Suprapubic skin (tissue), 4 donors: ENCODE results near the gene DNAJC10. TPM values are rescaled to one million over a fixed set of nuclear protein-coding genes. Genes with fewer than 3 reads are reported as not detected.

Experiments
- DNase-seq, 2 donors: peaks; one replicate each; pipeline ENCODE4 v3.0.0-alpha.2; 2019; ENCODE audit warnings: low spot score in 2 of 2
- H3K27ac ChIP-seq: fragments of 200-600 bp; sonication (generic); one replicate; pipeline ENCODE4 v1.5.1; 2019
- H3K27me3 ChIP-seq: fragments of 200-600 bp; sonication (generic); one replicate; pipeline ENCODE4 v1.5.1; 2019
- H3K36me3 ChIP-seq: fragments of 200-600 bp; sonication (generic); one replicate; pipeline ENCODE4 v1.5.1; 2019
- H3K4me1 ChIP-seq: fragments of 200-600 bp; sonication (generic); one replicate; pipeline ENCODE4 v1.5.1; 2019
- H3K4me3 ChIP-seq: fragments of 200-600 bp; sonication (generic); one replicate; pipeline ENCODE4 v1.5.1; 2019; ENCODE audit warnings: mild to moderate bottlenecking
- H3K9me3 ChIP-seq: fragments of 200-600 bp; sonication (generic); one replicate; pipeline ENCODE4 v1.5.1; 2019
- CTCF ChIP-seq, 2 donors: fragments of 200-600 bp in 1 of 2; fragments of 450-650 bp in 1 of 2; sonication (generic) in 1 of 2; IDR thresholded peaks; one replicate each; pipeline ENCODE4 v1.5.1; 2016 to 2019; ENCODE audit warnings: antibody characterized with exemption in 2 of 2, mild to moderate bottlenecking in 1 of 2, moderate library complexity in 1 of 2
- EP300 ChIP-seq: sonication (generic); formaldehyde crosslinking; IDR thresholded peaks from one replicate; pipeline ENCODE4 v1.6.1; 2017; ENCODE audit warnings: antibody characterized with exemption
- POLR2A ChIP-seq, 2 donors: fragments of 450-650 bp; IDR thresholded peaks; one replicate each; pipeline ENCODE4 v1.6.1; 2017; ENCODE audit warnings: antibody characterized with exemption in 2 of 2, mild to moderate bottlenecking in 2 of 2, moderate library complexity in 2 of 2
- POLR2AphosphoS5 ChIP-seq, 3 donors: sonication (generic); formaldehyde crosslinking; IDR thresholded peaks; one replicate each; pipeline ENCODE4 v1.6.1; 2017; ENCODE audit warnings: antibody characterized with exemption in 3 of 3
- WGBS: methylation state at CpG from one replicate; pipeline ENCODE4 v1.1.5; 2018; 5-methylcytosine and 5-hydroxymethylcytosine counted together
- total RNA-seq, 4 donors: library from RNA; depleted of rRNA; stranded (reverse); fragments of >200 nt; gene quantifications; one replicate each; pipeline ENCODE4 v1.1.0, GENCODE V29; 2016

The DNAJC10 gene
- total RNA-seq, 4 donors from 2014 or later: 25.5 to 33.4 (median 29.0) TPM

DNA sequence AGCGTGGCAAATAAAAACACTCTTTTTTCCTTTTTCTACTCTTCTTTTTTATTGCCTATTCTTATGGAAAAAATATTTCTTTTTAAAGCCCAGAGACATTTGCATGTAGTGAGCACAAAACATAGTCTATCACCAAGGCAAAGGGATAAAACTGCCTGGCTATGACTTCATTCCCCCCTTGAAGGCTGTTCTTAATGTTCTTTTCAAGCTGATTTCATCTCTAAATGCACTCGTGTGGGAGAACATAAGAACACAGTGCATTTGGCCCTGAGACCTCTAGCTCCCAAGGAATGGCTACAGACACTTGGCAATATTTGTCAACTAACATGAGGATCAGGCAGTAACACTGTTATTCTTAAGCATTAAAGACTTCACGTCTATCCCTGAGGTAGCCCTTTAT, 17.4 kb upstream of the DNAJC10 start:
- Histone ChIP-seq H3K4me1 (no peaks in the 10 kb centered on the region), H3K9me3 (no peaks in the 10 kb centered on the region), H3K36me3 (no peaks in the 10 kb centered on the region), H3K4me3 (no peak overlapping the region), H3K27me3 (no peaks in the 10 kb centered on the region), H3K27ac (no peak overlapping the region)
- DNase-seq: no peak
- TF ChIP-seq EP300: no peak
- TF ChIP-seq POLR2AphosphoS5 (IDR thresholded peaks at IDR 0.05): no peak
- no peak for TF ChIP-seq POLR2A (IDR thresholded peaks at IDR 0.05)
- TF ChIP-seq CTCF (IDR thresholded peaks at IDR 0.05): no peak
- WGBS: 70% methylated on average over 3 of the region's 3 CpGs

DNA sequence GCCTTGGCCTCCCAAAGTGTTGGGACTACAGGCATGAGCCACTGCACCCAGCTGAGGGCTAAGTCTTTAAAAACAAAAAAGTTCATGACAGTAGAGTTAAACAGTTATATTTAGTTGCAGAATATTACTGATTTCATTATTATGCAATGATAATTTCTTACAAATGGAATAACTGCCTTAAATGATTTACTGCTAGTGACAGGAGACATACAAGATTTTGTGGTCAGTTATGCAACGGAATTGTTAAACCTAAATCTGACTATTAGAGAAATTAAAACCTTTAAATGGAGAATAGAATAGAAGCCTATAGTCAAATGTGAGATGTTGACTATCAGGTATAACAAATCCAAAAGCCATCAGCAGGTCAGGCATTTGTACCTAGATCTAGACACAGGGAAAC, 10.3 kb upstream of the DNAJC10 start:
- DNase-seq: no peak
- H3K9me3 ChIP-seq: no peaks in the 10 kb centered on the region
- 59% methylated on average over 1 of the region's 1 CpG for WGBS

DNA sequence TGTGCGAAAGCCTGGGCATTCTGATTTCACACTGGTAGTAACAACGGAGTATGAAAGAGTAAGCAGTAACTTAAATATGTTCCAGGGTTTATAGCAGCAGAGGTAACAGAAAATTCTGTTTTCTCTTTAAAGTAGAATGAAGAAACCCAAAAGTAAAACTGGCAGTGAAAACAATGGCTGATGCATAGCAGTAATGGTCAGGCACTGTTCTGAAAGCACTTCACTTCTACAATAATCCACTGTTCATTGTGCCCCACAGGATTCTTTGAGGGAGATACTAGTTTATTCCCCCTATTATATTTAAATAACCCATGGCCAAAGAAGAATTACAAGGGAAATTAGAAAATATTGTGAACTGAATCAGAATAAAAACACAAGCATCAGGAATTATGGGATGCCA, 9.3 kb upstream of the DNAJC10 start:
- H3K4me3 ChIP-seq: no peak overlapping the region
- DNase-seq: no peak
- no peaks in the 10 kb centered on the region for H3K4me1 ChIP-seq
- no peaks in the 10 kb centered on the region for H3K27me3 ChIP-seq
- TF ChIP-seq CTCF (IDR thresholded peaks at IDR 0.05) (no peak), POLR2A (IDR thresholded peaks at IDR 0.05) (no peak), POLR2AphosphoS5 (IDR thresholded peaks at IDR 0.05) (no peak), EP300 (no peak)
- WGBS: 84% methylated on average over 2 of the region's 2 CpGs
- no peak overlapping the region for H3K27ac ChIP-seq
- no peaks in the 10 kb centered on the region for H3K9me3 ChIP-seq
- no peaks in the 10 kb centered on the region for H3K36me3 ChIP-seq

More for the DNA sequence above, 10.3 kb upstream of the DNAJC10 start:
- TF ChIP-seq CTCF (IDR thresholded peaks at IDR 0.05): no peak
- no peak for TF ChIP-seq POLR2AphosphoS5 (IDR thresholded peaks at IDR 0.05)
- no peak for TF ChIP-seq POLR2A (IDR thresholded peaks at IDR 0.05)
- no peak overlapping the region for H3K27ac ChIP-seq
- no peaks in the 10 kb centered on the region for H3K27me3 ChIP-seq
- no peaks in the 10 kb centered on the region for H3K4me1 ChIP-seq
- H3K4me3 ChIP-seq: no peak overlapping the region
- no peaks in the 10 kb centered on the region for H3K36me3 ChIP-seq

- no peak overlapping the region for H3K4me3 ChIP-seq
- no peak overlapping the region for H3K27ac ChIP-seq
- TF ChIP-seq POLR2A (IDR thresholded peaks at IDR 0.05): no peak
- no peak for TF ChIP-seq CTCF (IDR thresholded peaks at IDR 0.05)
- no peak for TF ChIP-seq EP300
- TF ChIP-seq POLR2AphosphoS5 (IDR thresholded peaks at IDR 0.05): no peak
These were observed 2.5 kb upstream of the DNAJC10 start for GRCh38 chr2:182713601-182714000.

DNA sequence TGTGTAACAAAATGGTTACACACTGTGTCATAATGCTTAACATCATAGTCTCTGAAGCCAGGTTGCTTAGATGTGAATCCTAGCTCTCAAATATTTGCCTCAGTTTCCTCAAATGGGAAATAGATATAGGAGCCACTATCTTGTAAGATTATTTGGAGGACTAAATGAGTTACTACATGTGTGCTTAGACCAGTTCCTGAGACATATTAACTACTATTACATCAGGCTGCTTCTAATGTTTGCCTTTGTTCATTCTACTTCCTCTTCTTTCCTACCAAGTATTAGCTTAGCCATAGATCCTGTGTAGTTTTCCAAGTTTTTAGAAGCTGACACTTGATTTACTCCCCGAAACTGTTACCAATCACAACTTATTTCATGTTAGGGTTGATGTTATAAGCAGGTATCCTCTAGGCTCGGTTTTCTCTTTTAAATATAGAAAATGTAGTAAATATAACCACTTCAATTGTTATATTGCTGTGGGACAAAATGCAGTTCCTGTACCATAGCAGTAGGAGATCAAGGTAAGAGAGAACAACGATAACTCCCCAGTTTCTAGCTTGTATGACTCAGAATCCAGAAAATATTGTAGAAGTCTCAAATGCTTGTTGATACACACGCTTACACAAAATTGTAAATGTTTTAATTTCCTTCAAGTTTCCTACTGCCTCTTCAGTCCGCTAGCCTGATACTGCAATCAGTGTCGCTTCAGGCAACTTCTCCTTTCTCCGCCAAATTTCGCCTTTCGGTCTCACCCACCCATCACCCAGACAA, 751 bp upstream of the DNAJC10 start:
- peaks cover 26% of the 10 kb centered on the region for H3K4me1 ChIP-seq
- H3K27me3 ChIP-seq: no peaks in the 10 kb centered on the region
- no peaks in the 10 kb centered on the region for H3K9me3 ChIP-seq
- WGBS: 4% methylated on average over 9 of the region's 9 CpGs
- peak overlapping the region; percentile 76 for H3K27ac ChIP-seq
- H3K4me3 ChIP-seq: peak overlapping the region; percentile 72
- peaks cover 4% of the 10 kb centered on the region for H3K36me3 ChIP-seq
- no peak for DNase-seq
- TF ChIP-seq POLR2A (IDR thresholded peaks at IDR 0.05) (peak in 1 of 2 donors; percentile 8), POLR2AphosphoS5 (IDR thresholded peaks at IDR 0.05) (no peak)

More at GRCh38 chr2:182713601-182714000, 2.5 kb upstream of the DNAJC10 start:
- Histone ChIP-seq H3K27me3 (no peaks in the 10 kb centered on the region), H3K9me3 (no peaks in the 10 kb centered on the region), H3K36me3 (no peaks in the 10 kb centered on the region), H3K4me1 (peaks cover 26% of the 10 kb centered on the region)
- no peak for DNase-seq
